Body of pancreas (tissue), 4 donors: Measurements from ENCODE around the gene GPRC5C. TPM values are rescaled to one million over a fixed set of nuclear protein-coding genes. Genes with fewer than 3 reads are reported as not detected.

ENCODE experiments used
- ATAC-seq: fragments of 150-250 bp; one replicate; pipeline ENCODE4 v1.9.1; 2016
- DNase-seq, 4 donors: peaks; one replicate each; pipeline ENCODE4 v3.0.0-alpha.2; 2019
- H3K27ac ChIP-seq, 4 donors: fragments of 200-600 bp; sonication (generic); 1 replicate in 3 of 4; 2 replicates in 1 of 4; pipeline versions ENCODE4 v1.5.1 to v1.6.1; 2016 to 2019; ENCODE audit warnings: mild to moderate bottlenecking in 1 of 4, mixed read lengths in 1 of 4, moderate library complexity in 1 of 4
- H3K27me3 ChIP-seq, 2 donors: fragments of 200-600 bp; sonication (generic); one replicate each; pipeline ENCODE4 v1.6.0; 2016; ENCODE audit warnings: mild to moderate bottlenecking in 1 of 2
- H3K36me3 ChIP-seq, 2 donors: fragments of 200-600 bp; sonication (generic); replicated peaks in 1 of 2; 2 replicates each; pipeline ENCODE4 v1.5.1; 2016; ENCODE audit warnings: low read depth in 2 of 2; ENCODE audit not compliant: insufficient read depth in 1 of 2
- H3K4me1 ChIP-seq: fragments of 200-600 bp; sonication (generic); one replicate; pipeline ENCODE4 v1.6.0; 2016
- H3K4me3 ChIP-seq, 2 donors: fragments of 200-600 bp; sonication (generic); 1 replicate in 1 of 2; 2 replicates in 1 of 2; pipeline ENCODE4 v1.5.1; 2016 to 2019
- H3K9me3 ChIP-seq, 3 donors: fragments of 200-600 bp; sonication (generic); 1 replicate in 2 of 3; 2 replicates in 1 of 3; pipeline ENCODE4 v1.5.1; 2016
- POLR2A ChIP-seq, 3 donors: fragments of 450-650 bp; IDR thresholded peaks; one replicate each; pipeline ENCODE4 v1.6.1; 2016; ENCODE audit warnings: antibody characterized with exemption in 3 of 3, mild to moderate bottlenecking in 2 of 3
- WGBS, 2 donors: methylation state at CpG; one replicate each; pipeline ENCODE4 v1.1.5; 2017; 5-methylcytosine and 5-hydroxymethylcytosine counted together
- intact Hi-C: fragments of 100-400 bp; cut with DNase I; formaldehyde crosslinking; loops from one replicate; pipeline ENCODE4 v1.15.1; 2023
- total RNA-seq, 2 donors: library from RNA; depleted of rRNA; stranded (reverse); fragments of >200 nt; gene quantifications; one replicate each; pipeline ENCODE4 v1.1.0, GENCODE V29; 2016
- TF ChIP-seq, protein P1 (sequence below), 7 experiments: fragments of 450-650 bp in 4 of 7; fragments of 200-600 bp in 3 of 7; sonication (generic) in 3 of 7; IDR thresholded peaks; one replicate each; pipeline ENCODE4 v1.5.1; 2016 to 2019; ENCODE audit warnings: antibody characterized with exemption in 7 of 7

GPRC5C gene
- total RNA-seq, 2 donors from 2014 or later, result 68.0 to 71.2 TPM

DNA sequence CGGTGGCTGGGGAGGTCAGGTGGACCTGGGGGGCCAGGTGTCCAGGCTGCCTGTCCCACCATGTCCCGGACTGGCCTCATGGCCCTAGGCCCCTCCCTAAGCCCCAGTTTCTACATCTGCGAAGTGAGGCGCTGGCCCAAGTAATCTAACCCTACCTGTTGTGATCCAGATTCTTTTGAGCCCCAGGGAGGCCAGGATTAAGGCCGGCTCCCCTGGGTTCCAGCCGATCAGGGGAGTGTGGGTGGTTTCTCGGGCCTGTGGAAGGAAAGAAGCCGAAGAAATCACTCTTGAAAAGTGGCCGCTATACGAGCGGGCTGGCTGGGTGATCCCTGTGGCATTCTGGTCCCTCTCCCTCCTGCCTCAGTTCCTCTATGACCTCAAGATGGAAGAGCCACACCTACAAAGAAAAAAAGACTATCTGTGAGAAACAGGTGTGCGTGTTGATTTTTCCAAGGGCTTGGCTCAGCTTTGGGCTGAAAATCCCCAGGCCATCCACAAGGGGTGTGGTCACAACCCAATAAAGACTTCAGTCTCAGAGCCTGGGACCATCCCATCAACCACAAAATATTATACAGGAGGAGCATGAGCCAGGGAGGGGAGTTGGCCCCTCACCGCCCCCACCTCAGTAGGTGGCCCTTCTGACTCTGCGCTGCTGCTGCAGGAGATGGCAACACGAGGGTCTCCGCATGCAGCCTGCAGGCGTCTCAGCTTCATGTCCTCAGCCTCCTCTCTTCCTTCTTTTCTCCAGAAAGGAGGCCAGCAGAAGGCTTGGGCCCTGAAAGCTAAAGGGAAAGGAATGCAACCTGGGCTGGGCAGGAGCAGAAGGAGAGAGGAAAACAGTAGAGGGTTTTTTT, 44.3 kb upstream of the GPRC5C start:
- TF ChIP-seq, protein P1, sequence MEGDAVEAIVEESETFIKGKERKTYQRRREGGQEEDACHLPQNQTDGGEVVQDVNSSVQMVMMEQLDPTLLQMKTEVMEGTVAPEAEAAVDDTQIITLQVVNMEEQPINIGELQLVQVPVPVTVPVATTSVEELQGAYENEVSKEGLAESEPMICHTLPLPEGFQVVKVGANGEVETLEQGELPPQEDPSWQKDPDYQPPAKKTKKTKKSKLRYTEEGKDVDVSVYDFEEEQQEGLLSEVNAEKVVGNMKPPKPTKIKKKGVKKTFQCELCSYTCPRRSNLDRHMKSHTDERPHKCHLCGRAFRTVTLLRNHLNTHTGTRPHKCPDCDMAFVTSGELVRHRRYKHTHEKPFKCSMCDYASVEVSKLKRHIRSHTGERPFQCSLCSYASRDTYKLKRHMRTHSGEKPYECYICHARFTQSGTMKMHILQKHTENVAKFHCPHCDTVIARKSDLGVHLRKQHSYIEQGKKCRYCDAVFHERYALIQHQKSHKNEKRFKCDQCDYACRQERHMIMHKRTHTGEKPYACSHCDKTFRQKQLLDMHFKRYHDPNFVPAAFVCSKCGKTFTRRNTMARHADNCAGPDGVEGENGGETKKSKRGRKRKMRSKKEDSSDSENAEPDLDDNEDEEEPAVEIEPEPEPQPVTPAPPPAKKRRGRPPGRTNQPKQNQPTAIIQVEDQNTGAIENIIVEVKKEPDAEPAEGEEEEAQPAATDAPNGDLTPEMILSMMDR (IDR thresholded peaks at IDR 0.05), result peak in 3 of 7 experiments; percentile 9 to 16 (median 9)
- TF ChIP-seq POLR2A (IDR thresholded peaks at IDR 0.05), result no peak
- H3K4me1 ChIP-seq, result peaks cover 5% of the 10 kb centered on the region
- no peaks in the 10 kb centered on the region for H3K27me3 ChIP-seq
- no peak overlapping the region for H3K4me3 ChIP-seq
- H3K27ac ChIP-seq, result no peak overlapping the region
- WGBS, 2 donors, result 65 to 82% methylated on average over 15 to 17 of the region's 17 CpGs
- H3K9me3 ChIP-seq, result no peaks in the 10 kb centered on the region
- no peak for DNase-seq
- ATAC-seq, result no peak
- intact Hi-C loops, result no loop called here
- H3K36me3 ChIP-seq, result no peaks in the 10 kb centered on the region

DNA sequence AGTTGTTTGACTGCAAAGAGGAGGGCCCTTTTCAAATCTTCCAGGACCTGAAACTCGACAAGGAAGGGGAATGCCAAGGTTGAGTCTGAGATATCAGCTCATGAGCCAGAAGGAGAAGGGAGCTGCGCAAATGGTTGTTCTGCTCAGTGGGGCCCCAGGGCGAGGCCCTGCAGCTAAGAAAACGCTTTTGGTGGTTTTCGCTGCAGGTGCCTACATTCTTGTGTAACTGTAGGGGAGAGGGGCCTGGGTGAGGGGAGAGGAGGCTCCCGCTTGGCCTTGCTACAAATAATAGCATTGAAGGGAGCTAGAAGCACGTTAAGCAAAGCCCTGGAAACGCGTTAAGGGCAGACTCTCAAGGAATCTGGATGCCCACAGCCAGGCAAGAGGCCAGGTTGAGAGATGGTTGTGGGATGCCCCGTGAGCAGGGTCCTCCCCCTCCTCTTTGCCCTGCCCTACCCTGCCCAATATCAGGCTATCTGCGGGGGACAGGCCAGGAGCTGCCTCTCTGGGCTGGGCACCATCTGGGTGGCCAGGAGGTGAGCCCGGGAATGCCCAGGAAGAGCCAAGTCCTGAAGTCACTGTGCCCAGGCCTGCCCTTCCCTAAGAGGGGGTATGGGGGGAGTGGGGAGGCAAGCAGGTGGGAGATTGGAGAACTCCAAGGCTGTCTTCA, 42.7 kb upstream of the GPRC5C start:
- TF ChIP-seq, protein P1 (IDR thresholded peaks at IDR 0.05), result no peak
- no peak for TF ChIP-seq POLR2A (IDR thresholded peaks at IDR 0.05)
- Histone ChIP-seq H3K36me3 (no peaks in the 10 kb centered on the region), H3K27me3 (no peaks in the 10 kb centered on the region), H3K4me3 (no peak overlapping the region), H3K4me1 (peaks cover 5% of the 10 kb centered on the region), H3K27ac (no peak overlapping the region), H3K9me3 (no peaks in the 10 kb centered on the region)
- 80 to 87% methylated on average over 10 to 11 of the region's 12 CpGs for WGBS, 2 donors
- intact Hi-C loops, result no loop called here
- DNase-seq, result no peak
- ATAC-seq, result no peak

DNA sequence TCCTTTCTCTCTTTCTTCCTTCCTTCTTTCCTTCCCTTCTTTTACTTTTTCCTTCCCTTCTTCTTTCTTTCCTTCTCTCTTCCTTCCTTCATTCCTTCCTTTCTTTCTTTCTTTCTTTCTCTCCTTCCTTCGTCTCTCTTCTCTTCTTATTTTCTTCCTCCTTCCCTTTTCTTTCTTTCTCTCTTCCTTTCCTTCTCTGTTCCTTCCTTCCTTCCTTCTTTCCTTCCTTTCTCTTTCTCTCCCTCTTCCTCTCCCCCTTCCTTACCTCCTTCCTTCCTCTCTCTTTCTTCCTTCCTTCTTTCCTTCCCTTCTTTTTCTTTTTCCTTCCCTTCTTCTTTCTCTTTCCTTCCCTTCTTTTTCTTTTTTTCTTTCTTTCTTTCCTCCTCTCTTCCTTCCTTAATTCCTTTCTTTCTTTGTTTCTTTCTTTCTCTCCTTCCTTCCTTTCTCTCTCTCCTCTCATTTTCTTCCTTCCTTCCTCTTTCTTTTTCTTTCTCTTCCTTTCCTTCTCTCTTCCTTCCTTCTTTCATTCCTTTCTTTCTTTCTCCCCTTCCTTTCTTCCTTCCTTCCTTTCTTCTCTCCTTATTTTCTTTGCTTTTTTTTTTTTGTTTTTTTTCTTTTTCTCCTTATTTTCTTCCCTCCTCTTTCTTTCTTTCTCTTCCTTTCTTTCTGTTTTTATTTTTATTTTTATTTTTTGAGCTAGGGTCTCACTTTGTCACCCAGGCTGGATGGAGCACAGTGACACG, 41.8 kb upstream of the GPRC5C start:
- Histone ChIP-seq H3K36me3 (no peaks in the 10 kb centered on the region), H3K27ac (no peak overlapping the region), H3K4me3 (no peak overlapping the region), H3K9me3 (no peaks in the 10 kb centered on the region), H3K27me3 (no peaks in the 10 kb centered on the region), H3K4me1 (peaks cover 10% of the 10 kb centered on the region)
- ATAC-seq (no peak), DNase-seq (no peak)
- intact Hi-C loops, result no loop called here
- no peak for TF ChIP-seq POLR2A (IDR thresholded peaks at IDR 0.05)
- TF ChIP-seq, protein P1 (IDR thresholded peaks at IDR 0.05), result no peak
- WGBS, 2 donors, result 68 to 75% methylated on average over 2 of the region's 2 CpGs

DNA sequence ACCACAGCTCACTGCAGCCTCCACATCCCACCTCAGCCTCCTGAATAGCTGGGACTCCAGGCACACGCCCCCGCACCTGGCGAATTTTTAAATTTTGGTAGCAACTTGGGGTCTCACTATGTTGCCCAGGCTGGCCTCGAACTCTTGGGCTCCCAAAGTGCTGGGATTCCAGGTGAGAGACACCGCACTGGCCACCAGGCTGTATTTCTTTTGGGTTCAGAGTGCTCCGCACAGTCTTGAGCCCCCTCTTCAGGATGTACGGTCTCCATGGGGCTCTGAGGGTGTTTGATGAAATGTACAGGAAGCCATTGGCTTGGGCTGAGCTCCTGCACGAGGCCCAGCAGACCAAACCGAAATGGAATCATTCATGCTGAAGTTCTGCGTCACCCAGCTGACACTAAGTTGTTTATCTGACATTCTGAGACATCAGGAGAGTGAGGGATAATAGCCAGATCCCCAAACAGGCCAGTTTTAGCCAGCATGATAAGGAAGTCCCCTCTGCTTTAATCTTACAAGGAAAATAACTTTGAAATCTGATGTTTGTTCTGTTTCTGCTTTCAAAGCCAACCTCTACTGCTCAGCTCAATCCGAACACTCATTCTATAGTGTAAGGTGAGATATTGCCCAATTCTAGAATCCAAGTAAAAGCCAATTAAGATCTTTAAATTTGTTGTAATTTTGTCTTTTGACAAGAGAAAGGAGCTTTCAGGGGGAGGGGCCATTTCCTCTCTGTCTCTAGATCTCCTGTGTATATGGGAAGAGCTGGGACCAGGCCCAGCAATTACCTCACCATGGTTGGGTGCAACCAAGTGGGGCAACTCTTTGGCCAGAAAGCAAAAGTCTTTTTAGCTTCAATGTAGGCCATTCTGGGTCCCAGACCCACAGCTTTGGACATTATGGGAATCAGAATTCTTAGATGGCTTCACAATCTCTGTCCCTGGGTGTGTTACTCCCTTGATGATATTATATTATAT, 40.9 kb upstream of the GPRC5C start:
- H3K4me1 ChIP-seq, result peaks cover 15% of the 10 kb centered on the region
- intact Hi-C loops, result no loop called here
- no peak overlapping the region for H3K4me3 ChIP-seq
- 91 to 92% methylated on average over 7 to 11 of the region's 11 CpGs for WGBS, 2 donors
- H3K27ac ChIP-seq, result no peak overlapping the region
- no peaks in the 10 kb centered on the region for H3K9me3 ChIP-seq
- ATAC-seq (no peak), DNase-seq (no peak)
- H3K36me3 ChIP-seq, result no peaks in the 10 kb centered on the region
- TF ChIP-seq POLR2A (IDR thresholded peaks at IDR 0.05), result no peak
- TF ChIP-seq, protein P1 (IDR thresholded peaks at IDR 0.05), result no peak
- no peaks in the 10 kb centered on the region for H3K27me3 ChIP-seq
